22Rv1 (cell line): ENCODE results near the gene SPDYE18.
"Not testable (repeated sequence)": the region's sequence is repeated elsewhere in the genome, so short reads cannot be mapped to it uniquely, and the experiment has no call there.

Experiments
- H3K27ac ChIP-seq: fragments of 450-650 bp; 2 replicates; pipeline ENCODE4 v1.5.1; 2017

Gene SPDYE18

GRCh38 chr7:77062557-77062956 lies at the start of gene SPDYE18:
SPDYE18 (minus strand) TSS chr7:77062558; CDS start chr7:77060512, 2,046 bp downstream.
- not testable (repeated sequence) for H3K27ac ChIP-seq

GRCh38 chr7:77108362-77108761 lies 46.0 kb upstream of the SPDYE18 start:
- not testable (repeated sequence) for H3K27ac ChIP-seq

DNA sequence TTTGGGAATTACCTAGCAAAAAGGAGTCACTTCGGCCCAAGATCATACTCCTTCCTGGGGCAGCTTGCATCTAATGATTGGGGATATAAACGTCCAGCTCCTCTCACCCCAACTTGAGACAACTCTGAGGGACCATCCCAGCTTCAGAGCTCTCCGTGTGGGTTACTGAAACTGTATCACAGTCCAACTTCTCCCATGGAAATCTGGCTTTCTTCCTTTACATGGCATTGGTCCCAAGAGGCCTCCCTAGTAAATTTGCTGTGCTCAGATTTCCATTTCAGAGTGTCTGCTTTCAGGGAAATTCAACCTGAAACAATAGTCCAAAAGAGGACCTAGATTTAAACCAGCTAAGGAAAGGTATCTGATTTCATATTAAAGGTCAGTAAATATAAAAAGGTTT lies 45.3 kb upstream of the SPDYE18 start:
- H3K27ac ChIP-seq = not testable (repeated sequence)

GRCh38 chr7:77105904-77106303 lies 43.5 kb upstream of the SPDYE18 start:
- not testable (repeated sequence) for H3K27ac ChIP-seq

- H3K27ac ChIP-seq = not testable (repeated sequence)
Observed at GRCh38 chr7:77102671-77103070, 40.3 kb upstream of the SPDYE18 start.

GRCh38 chr7:77101187-77101586 lies 38.8 kb upstream of the SPDYE18 start:
- not testable (repeated sequence) for H3K27ac ChIP-seq

- not testable (repeated sequence) for H3K27ac ChIP-seq
Observed at GRCh38 chr7:77100501-77100900, 38.1 kb upstream of the SPDYE18 start.

GRCh38 chr7:77092301-77092700 lies 29.9 kb upstream of the SPDYE18 start:
- H3K27ac ChIP-seq = not testable (repeated sequence)

- H3K27ac ChIP-seq = not testable (repeated sequence)
Observed at GRCh38 chr7:77082192-77082591, 19.8 kb upstream of the SPDYE18 start.

DNA sequence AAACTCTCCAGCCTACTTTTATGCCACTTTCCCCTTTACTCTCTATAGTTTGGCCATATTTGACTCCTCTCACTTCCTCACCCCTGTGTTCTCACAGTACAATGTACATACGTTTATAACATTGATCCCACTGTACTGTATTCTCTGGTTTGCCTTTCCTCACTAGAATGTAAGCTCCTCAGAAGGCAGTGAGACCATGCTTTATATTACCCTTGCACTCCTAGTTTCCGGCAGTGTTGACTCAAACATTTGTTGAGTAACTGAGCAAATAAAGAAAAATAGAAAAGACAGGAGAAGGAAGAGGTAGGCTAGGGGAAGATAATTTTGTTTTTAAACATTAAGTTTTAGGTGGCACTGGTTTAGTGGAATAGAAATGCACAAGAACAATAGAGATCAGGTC lies 17.9 kb upstream of the SPDYE18 start:
- H3K27ac ChIP-seq = not testable (repeated sequence)

DNA sequence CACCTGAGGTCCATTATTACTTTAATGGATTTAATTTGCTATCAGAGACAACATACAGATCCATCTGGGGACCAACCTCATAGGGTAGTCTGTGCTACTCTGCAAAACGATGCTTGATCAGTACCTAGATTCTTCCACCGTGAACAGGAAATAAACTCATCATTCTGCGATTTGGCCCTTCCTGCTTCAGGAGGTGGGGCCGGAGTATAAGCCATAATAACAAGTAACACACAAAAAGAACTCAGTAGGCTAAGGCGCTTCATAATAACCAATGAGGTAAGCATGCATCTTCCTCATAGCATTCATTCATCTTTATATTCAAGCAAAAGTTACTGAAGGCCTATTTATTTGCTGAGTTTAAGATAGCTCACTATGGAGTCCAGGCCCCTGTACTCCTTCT lies 17.3 kb upstream of the SPDYE18 start:
- H3K27ac ChIP-seq = not testable (repeated sequence)

GRCh38 chr7:77079112-77079511 lies 16.8 kb upstream of the SPDYE18 start:
- H3K27ac ChIP-seq = not testable (repeated sequence)

DNA sequence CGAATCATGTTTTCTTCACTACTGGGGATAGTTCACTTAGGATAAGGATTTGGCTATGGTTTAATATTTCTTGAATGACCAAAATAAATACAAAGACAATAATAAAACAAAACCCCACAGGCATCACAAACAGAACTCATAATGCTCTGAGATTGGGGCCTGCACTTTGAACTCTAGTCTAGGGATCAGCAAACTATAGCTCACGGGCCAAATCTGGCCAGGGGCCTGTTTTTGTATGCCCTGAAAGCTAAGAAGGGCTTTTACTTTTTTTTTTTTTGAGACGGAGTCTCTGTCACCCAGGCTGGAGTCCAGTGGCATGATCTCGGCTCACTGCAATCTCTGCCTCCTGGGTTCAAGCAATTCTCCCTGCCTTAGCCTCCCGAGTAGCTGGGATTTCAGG lies 14.7 kb upstream of the SPDYE18 start:
- not testable (repeated sequence) for H3K27ac ChIP-seq

- H3K27ac ChIP-seq = not testable (repeated sequence)
Observed at GRCh38 chr7:77074786-77075396, 12.5 kb upstream of the SPDYE18 start.

DNA sequence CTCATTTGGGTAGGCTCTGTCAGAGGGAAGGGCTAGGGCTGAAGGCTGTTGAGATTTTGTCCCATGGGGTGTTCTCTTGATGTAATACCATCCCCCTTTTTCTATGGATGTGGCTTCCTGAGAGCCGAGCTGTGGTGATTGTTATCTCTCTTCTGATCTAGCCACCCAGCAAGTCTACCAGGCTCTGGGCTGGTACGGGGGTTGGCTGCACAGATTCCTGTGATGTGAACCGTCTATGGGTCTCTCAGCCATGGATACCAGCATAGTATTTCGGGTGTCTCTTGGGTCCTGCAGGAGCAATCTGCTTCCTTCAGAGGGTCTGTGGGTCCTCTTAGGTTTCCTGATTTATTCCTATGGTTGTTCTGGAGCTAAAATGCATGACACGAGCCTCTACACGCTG lies 8.8 kb upstream of the SPDYE18 start:
- not testable (repeated sequence) for H3K27ac ChIP-seq

DNA sequence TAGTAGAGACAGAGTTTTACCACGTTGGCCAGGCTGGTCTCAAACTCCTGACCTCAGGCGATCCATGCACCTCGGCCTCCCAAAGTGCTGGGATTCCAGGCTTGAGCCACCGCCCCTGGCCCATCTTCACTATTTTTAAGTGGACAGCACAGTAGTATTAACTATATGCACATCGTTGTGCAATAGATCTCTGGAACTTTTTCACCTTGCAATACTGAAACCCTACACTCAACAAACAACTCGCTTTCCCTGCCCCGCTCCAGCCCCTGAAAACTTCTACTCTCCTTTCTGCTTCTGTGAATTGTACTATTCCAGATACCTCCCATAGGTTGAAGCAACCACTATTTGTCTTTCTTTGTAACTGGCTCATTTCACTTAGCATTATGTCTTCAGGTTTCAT lies 3.5 kb upstream of the SPDYE18 start:
- H3K27ac ChIP-seq = not testable (repeated sequence)

DNA sequence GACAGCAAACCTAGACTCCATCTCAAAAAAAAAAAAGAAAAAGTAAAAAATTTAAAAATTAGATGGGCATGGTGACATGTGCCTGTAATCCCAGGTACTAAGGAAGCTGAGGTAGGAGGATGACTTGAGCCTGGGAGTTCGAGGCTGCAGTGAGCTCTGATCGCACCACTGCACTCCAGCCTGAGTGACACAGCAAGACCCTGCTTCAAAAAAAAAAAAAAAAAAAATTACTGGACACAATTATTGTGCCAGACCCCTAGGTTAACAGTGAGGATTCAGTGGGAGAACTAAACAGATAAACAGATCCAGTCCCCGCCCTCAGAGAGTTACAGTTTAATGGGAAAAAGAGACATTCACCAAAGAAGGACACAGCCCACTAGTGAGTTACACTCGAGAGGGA lies 1.4 kb upstream of the SPDYE18 start:
- not testable (repeated sequence) for H3K27ac ChIP-seq

DNA sequence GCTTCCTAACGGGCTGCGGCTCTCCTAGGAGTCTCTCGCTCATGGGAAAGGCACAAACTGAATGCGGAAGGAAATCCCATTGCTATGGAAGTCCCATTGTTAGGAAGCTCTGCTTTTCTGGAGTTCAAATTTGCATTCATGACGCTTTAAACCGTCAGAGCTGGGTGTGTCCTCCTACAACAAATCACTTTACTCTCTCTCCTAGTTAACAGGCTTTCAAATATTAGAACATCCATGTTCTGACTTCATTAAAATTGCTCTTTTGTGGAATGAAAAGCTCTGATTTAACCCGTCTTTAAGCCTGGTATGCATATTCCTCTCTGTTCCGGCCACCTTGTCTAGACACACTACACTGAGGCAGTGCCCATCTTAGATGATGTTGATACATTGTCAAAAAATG lies 30.1 kb downstream of the SPDYE18 start, which contains the start of gene SPDYE17:
Gene SPDYE17, minus strand, starts transcription at position 101 of the 400 bp plus-strand sequence. CDS start 1,791 bp downstream, outside the sequence.
- H3K27ac ChIP-seq = not testable (repeated sequence)

- not testable (repeated sequence) for H3K27ac ChIP-seq
Observed at GRCh38 chr7:77026349-77026748, 36.0 kb downstream of the SPDYE18 start.

GRCh38 chr7:77010074-77010680 lies 52.2 kb downstream of the SPDYE18 start:
- not testable (repeated sequence) for H3K27ac ChIP-seq

DNA sequence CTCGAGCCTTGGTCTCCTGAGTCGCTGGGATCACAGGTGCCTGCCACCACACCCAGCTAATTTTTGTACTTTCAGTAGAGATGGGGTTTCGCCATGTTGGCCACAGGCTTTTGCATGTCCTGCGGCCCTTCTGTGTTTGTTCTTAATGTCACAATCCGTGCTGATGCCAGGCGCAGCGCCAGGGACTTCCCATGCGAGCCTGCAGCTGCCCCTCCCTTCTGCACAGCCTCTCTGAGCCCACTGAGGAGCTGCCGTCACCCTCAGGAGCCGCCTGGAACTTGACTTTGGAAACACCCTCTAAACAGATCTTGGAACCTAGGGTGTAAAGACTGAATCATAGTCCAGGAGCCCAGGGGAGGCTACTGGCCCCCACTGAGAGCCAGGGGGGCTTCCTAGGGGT lies 54.4 kb downstream of the SPDYE18 start:
- H3K27ac ChIP-seq = not testable (repeated sequence)

- H3K27ac ChIP-seq = not testable (repeated sequence)
Observed at GRCh38 chr7:77006127-77007110, 55.9 kb downstream of the SPDYE18 start.
